Fibroblast of lung (primary cell): Measurements from ENCODE around the gene RTKN2.

Experiments used
- EZH2 ChIP-seq: IDR thresholded peaks from 2 replicates; pipeline ENCODE4 v1.5.1; 2012; ENCODE audit warnings: low read length, control low read depth, mild to moderate bottlenecking; ENCODE audit errors: missing control alignments
- TF ChIP-seq, protein P1 (sequence below), 2 donors: IDR thresholded peaks in 1 of 2; conservative IDR thresholded peaks in 1 of 2; 1 replicate in 1 of 2; 2 replicates in 1 of 2; pipeline ENCODE4 v1.5.1; 2011 to 2012; ENCODE audit warnings: low read length in 2 of 2, control low read depth in 1 of 2, inconsistent platforms in 1 of 2, low read depth in 1 of 2, mild to moderate bottlenecking in 1 of 2

DNA sequence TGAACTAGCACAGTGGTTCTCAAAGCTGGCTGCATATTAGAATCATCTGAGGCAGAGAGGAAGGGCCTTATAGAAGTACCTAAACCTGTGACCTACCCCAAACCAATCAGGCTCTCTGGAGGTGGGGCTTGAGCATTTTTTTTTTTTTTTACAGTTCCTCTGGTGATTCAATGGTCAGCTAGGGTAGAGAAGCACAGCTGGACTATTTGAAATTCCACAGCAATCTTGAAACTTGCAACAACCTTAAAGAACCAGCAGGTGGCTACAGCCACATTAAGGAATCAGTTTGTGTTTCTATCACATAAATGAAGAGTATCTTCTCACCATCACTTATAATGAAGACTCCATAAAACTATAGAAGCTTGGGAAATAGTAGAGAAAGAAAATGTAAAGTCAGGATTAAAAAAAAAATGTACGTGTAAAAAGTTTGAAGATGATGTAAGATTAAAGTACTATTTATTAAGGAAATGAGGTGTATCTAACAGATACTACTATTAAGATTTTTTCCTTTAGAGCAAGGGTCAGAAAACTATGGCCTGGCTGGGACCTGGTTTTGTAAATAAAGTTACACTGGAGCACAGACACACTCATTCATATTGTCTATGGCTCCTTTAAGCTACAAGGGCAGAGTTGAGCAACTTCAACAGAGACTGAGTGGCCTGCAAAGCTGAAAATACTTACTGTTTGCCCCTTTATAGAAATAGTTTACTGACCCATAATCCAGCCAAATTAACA lies 3.8 kb downstream of the RTKN2 start:
- TF ChIP-seq, protein P1, sequence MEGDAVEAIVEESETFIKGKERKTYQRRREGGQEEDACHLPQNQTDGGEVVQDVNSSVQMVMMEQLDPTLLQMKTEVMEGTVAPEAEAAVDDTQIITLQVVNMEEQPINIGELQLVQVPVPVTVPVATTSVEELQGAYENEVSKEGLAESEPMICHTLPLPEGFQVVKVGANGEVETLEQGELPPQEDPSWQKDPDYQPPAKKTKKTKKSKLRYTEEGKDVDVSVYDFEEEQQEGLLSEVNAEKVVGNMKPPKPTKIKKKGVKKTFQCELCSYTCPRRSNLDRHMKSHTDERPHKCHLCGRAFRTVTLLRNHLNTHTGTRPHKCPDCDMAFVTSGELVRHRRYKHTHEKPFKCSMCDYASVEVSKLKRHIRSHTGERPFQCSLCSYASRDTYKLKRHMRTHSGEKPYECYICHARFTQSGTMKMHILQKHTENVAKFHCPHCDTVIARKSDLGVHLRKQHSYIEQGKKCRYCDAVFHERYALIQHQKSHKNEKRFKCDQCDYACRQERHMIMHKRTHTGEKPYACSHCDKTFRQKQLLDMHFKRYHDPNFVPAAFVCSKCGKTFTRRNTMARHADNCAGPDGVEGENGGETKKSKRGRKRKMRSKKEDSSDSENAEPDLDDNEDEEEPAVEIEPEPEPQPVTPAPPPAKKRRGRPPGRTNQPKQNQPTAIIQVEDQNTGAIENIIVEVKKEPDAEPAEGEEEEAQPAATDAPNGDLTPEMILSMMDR (conservative IDR thresholded peaks at IDR 0.05 in 1 of 2, IDR thresholded peaks at IDR 0.05 in 1 of 2; ENCODE audit: low read depth in 1 of 2, low read length in 2 of 2), result peak; percentile 58 to 66
- no peak for TF ChIP-seq EZH2
